LNCAP (cell line): Measurements from ENCODE around the gene AMOTL1.

ENCODE experiments used
- CTCF ChIP-seq: fragments of 450-650 bp; IDR thresholded peaks from 2 replicates; pipeline ENCODE4 v1.5.1; 2017; ENCODE audit warnings: mild to moderate bottlenecking

The AMOTL1 gene

GRCh38 chr11:94832604-94833235 lies 64.6 kb downstream of the AMOTL1 start:
- no peak for TF ChIP-seq CTCF

- TF ChIP-seq CTCF, result no peak
Observed at GRCh38 chr11:94834911-94835593, 66.9 kb downstream of the AMOTL1 start.

GRCh38 chr11:94835594-94835927 lies 67.4 kb downstream of the AMOTL1 start:
- no peak for TF ChIP-seq CTCF

GRCh38 chr11:94837317-94837716 lies 69.2 kb downstream of the AMOTL1 start:
- TF ChIP-seq CTCF, result no peak

DNA sequence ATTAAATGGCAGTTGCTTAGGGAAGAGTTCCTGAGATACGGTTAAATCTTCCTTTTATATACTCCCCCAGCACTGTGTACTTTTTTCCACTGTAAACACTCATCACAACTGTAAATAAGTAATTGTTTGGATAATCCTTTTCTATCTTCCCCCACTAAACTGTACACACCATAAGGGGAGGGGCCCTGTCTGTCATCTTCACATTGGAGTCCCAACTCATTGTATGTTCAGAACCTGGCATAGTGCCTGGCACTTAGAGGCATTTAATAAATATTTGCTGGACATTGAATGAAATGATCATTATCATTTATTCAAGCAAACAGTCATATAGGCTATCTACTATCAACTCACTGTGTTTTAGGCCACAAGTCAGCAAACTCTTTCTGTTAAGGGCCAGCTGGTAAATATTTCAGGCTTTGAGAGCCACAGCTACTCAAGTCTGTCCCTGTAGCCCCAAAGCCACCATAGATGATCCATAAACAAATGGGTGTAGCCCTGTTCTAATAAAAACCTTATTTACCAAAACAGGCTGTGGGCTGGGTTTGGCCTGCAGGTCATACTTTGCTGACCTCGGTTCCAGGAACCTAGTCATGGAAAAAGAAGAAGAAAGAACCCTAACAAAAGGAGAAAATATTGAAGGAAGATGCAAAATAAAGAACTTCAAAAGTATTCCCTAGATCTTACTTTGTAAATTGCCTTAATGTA lies 70.0 kb downstream of the AMOTL1 start:
- no peak for TF ChIP-seq CTCF

GRCh38 chr11:94840209-94840608 lies 72.1 kb downstream of the AMOTL1 start:
- TF ChIP-seq CTCF, result no peak

DNA sequence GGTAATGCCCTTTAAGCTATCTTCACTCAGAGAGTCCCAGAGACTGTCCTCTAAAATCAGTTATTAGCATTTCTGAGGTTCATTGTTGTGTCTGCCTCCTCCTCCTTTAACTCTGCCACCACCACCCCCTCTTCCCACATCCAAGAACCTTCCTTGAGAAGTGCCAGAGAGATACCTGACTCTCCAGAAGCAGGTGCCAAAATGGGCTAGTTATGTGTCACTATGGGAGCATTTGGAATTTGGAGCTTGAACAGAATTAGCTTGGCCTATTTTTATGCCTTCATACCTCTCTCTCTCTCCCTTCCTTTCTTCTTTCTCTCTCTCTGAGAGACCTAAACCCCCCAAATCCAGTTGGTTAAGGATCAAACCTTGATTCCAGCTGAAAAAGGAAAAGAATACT lies 75.9 kb downstream of the AMOTL1 start:
- no peak for TF ChIP-seq CTCF
